DMS153 (cell line): ENCODE data around the gene CHORDC1.
"Not testable (repeated sequence)": the region's sequence is repeated elsewhere in the genome, so short reads cannot be mapped to it uniquely, and the experiment has no call there.

Experiments
- DNase-seq: peaks from one replicate; lab custom pipeline; 2025; lab: John Stamatoyannopoulos, UW

CHORDC1 gene

GRCh38 chr11:90222459-90223247 lies at the start of gene CHORDC1:
TSS of gene CHORDC1 (minus strand) at chr11:90223049. CDS start at chr11:90222954, 95 bp downstream.
- DNase-seq = peak; percentile 86

GRCh38 chr11:90257158-90257525 lies 34.3 kb upstream of the CHORDC1 start:
- DNase-seq = no peak

GRCh38 chr11:90256404-90257157 lies 33.7 kb upstream of the CHORDC1 start:
- no peak for DNase-seq

GRCh38 chr11:90254065-90254464 lies 31.2 kb upstream of the CHORDC1 start:
- DNase-seq = no peak

GRCh38 chr11:90252053-90252452 lies 29.2 kb upstream of the CHORDC1 start:
- no peak for DNase-seq

- DNase-seq = peak; percentile 25
Measured at GRCh38 chr11:90251599-90251998, 28.8 kb upstream of the CHORDC1 start.

GRCh38 chr11:90250970-90251369 lies 28.1 kb upstream of the CHORDC1 start:
- no peak for DNase-seq

GRCh38 chr11:90246468-90246867 lies 23.6 kb upstream of the CHORDC1 start:
- no peak for DNase-seq

GRCh38 chr11:90243534-90243933 lies 20.7 kb upstream of the CHORDC1 start:
- DNase-seq = peak; percentile 70

- no peak for DNase-seq
Measured at GRCh38 chr11:90242894-90243416, 20.1 kb upstream of the CHORDC1 start.

- DNase-seq = no peak
Measured at GRCh38 chr11:90241414-90241813, 18.6 kb upstream of the CHORDC1 start.

- not testable (repeated sequence) for DNase-seq
Measured at GRCh38 chr11:90239967-90240636, 17.3 kb upstream of the CHORDC1 start.

GRCh38 chr11:90237004-90237403 lies 14.2 kb upstream of the CHORDC1 start:
- no peak for DNase-seq

GRCh38 chr11:90235526-90235925 lies 12.7 kb upstream of the CHORDC1 start:
- no peak for DNase-seq

- no peak for DNase-seq
Measured at GRCh38 chr11:90234977-90235376, 12.1 kb upstream of the CHORDC1 start.

GRCh38 chr11:90229791-90230190 lies 6.9 kb upstream of the CHORDC1 start:
- no peak for DNase-seq

GRCh38 chr11:90228056-90228455 lies 5.2 kb upstream of the CHORDC1 start:
- no peak for DNase-seq

GRCh38 chr11:90223248-90223585 lies 368 bp upstream of the CHORDC1 start:
- DNase-seq = no peak

GRCh38 chr11:90221803-90222458 lies 918 bp downstream of the CHORDC1 start:
- no peak for DNase-seq

- DNase-seq = no peak
Measured at GRCh38 chr11:90220391-90220790, 2.5 kb downstream of the CHORDC1 start.

- DNase-seq = no peak
Measured at GRCh38 chr11:90219438-90219837, 3.4 kb downstream of the CHORDC1 start.

- DNase-seq = no peak
Measured at GRCh38 chr11:90218606-90219005, 4.2 kb downstream of the CHORDC1 start.
